Measurements from ENCODE around the gene MAG.

Gene MAG

DNA sequence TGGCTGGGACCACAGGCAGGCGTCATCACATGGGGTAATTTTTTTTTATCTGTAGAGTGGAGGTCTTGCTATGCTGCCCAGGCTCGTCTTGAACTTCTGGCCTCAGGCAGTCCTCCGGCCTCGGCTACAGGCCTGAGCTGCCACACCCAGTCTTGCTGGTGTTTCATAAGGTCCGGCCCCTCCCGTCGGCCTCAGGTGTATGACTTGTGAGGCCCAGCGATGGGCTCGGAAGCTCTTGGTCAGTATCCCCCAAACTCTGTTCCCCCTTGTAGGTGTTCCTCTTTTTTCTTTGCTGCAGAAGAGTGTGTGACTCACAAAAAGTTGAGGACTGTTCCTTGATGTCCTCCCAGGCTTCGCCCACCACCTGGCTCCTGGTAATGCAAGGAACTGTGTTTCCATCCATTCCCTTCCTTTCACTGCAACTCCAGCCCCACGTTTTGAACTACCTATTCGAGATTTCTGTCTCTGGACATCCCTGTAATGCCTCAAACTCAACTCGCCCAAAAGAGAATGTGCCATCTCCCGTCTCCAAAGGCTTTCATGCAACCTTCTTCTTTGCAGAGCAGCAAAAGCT is 18.2 kb upstream of the MAG start:
- Histone ChIP-seq H3K9ac (0 out of 22 replicates have a peak overlapping the region, but pooled peaks of 1 of the 11 experiments have one; percentile 24), H3K27me3 (no peaks in the 10 kb centered on the region), H3K4me3 (no peak overlapping the region), H3K27ac (peak overlapping the region in 1 of 11 experiments; percentile 54; a peak in 2 of 22 replicates), H3K9me3 (replicated peaks in 1 of 11) (no peaks in the 10 kb centered on the region), H4K20me1 (peaks cover 0 to 24% (median 4%) of the 10 kb centered on the region in 11 experiments; a peak in 8 of 22 replicates), H3K4me2 (peak overlapping the region in 4 of 11 experiments; percentile 15 to 89 (median 83); a peak in 6 of 22 replicates), H3K4me1 (peaks cover 36 to 50% (median 43%) of the 10 kb centered on the region in 10 experiments), H3K36me3 (peaks cover 75 to 85% (median 81%) of the 10 kb centered on the region in 11 experiments)
- no peak for TF ChIP-seq Cebpa-rat (IDR thresholded peaks at IDR 0.05)

DNA sequence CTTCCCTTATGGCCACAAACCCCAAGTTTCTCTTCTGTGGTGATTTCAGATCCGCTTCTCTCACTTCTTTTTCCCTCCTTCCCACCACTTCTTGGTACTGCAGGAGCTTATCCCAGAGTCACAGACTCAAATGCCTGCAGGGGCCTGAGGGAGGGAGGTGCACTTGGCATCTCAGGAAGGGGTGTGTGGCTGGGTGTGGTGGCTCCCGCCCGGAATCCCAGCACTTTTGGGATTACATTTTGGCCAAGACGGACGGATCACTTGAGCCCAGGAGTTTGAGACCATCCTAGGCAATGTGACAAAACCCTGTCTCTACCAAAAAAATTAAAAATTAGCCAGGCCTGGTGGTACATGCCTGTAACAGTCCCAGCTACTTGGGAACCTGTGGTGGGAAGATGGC is 17.6 kb upstream of the MAG start:
- Histone ChIP-seq H3K9me3 (replicated peaks in 1 of 11) (no peaks in the 10 kb centered on the region), H3K4me1 (peaks cover 36 to 54% (median 46%) of the 10 kb centered on the region in 10 experiments), H3K27ac (no peak overlapping the region; a peak in 1 of 22 replicates), H3K9ac (peak overlapping the region in 2 of 11 experiments; percentile 0 to 24; a peak in 1 of 22 replicates), H3K4me3 (no peak overlapping the region), H3K36me3 (peaks cover 80 to 90% (median 86%) of the 10 kb centered on the region in 11 experiments), H3K27me3 (no peaks in the 10 kb centered on the region), H3K4me2 (peak overlapping the region in 3 of 11 experiments; percentile 81 to 89 (median 85); a peak in 4 of 22 replicates), H4K20me1 (peaks cover 0 to 24% (median 5%) of the 10 kb centered on the region in 11 experiments; a peak in 8 of 22 replicates)
- no peak for TF ChIP-seq Cebpa-rat (IDR thresholded peaks at IDR 0.05)

GRCh38 chr19:35276706-35277281 is 15.2 kb upstream of the MAG start:
- no peak for TF ChIP-seq Cebpa-rat (IDR thresholded peaks at IDR 0.05)

GRCh38 chr19:35278578-35279284 is 13.2 kb upstream of the MAG start:
- H3K9ac ChIP-seq = no peak overlapping the region
- peaks cover 57 to 64% (median 61%) of the 10 kb centered on the region in 11 experiments for H3K36me3 ChIP-seq
- H3K4me1 ChIP-seq = peaks cover 36 to 54% (median 44%) of the 10 kb centered on the region in 10 experiments
- H3K27ac ChIP-seq = no peak overlapping the region
- peaks cover 0 to 7% (median 0%) of the 10 kb centered on the region in 11 experiments; a peak in 5 of 22 replicates for H3K27me3 ChIP-seq
- H3K9me3 ChIP-seq (replicated peaks in 1 of 11) = no peaks in the 10 kb centered on the region
- no peak for TF ChIP-seq Cebpa-rat (IDR thresholded peaks at IDR 0.05)
- H3K4me3 ChIP-seq = no peak overlapping the region
- H4K20me1 ChIP-seq = peaks cover 0 to 24% (median 5%) of the 10 kb centered on the region in 11 experiments; a peak in 6 of 22 replicates
- H3K4me2 ChIP-seq = peak overlapping the region in 2 of 11 experiments; percentile 89 to 96; a peak in 1 of 22 replicates

More at GRCh38 chr19:35276706-35277281, 15.2 kb upstream of the MAG start:
- H3K27ac ChIP-seq = no peak overlapping the region; a peak in 2 of 22 replicates
- H3K9me3 ChIP-seq (replicated peaks in 1 of 11) = no peaks in the 10 kb centered on the region
- H3K4me3 ChIP-seq = no peak overlapping the region
- no peaks in the 10 kb centered on the region; a peak in 1 of 22 replicates for H3K27me3 ChIP-seq
- peaks cover 41 to 57% (median 48%) of the 10 kb centered on the region in 10 experiments for H3K4me1 ChIP-seq
- peaks cover 0 to 24% (median 5%) of the 10 kb centered on the region in 11 experiments; a peak in 8 of 22 replicates for H4K20me1 ChIP-seq
- no peak overlapping the region for H3K4me2 ChIP-seq
- peaks cover 66 to 79% (median 74%) of the 10 kb centered on the region in 11 experiments for H3K36me3 ChIP-seq
- 0 out of 22 replicates have a peak overlapping the region, but pooled peaks of 2 of the 11 experiments have one; percentile 21 to 33 for H3K9ac ChIP-seq

GRCh38 chr19:35279374-35279773 is 12.6 kb upstream of the MAG start:
- H3K4me2 ChIP-seq = peak overlapping the region; percentile 44 to 98 (median 82); a peak in 16 of 22 replicates
- H3K4me3 ChIP-seq = no peak overlapping the region
- no peak for TF ChIP-seq Cebpa-rat (IDR thresholded peaks at IDR 0.05)
- H3K27ac ChIP-seq = no peak overlapping the region
- 0 out of 22 replicates have a peak overlapping the region, but pooled peaks of 1 of the 11 experiments have one; percentile 18 for H3K9ac ChIP-seq
- H3K9me3 ChIP-seq (replicated peaks in 1 of 11) = no peaks in the 10 kb centered on the region
- H3K4me1 ChIP-seq = peaks cover 36 to 54% (median 43%) of the 10 kb centered on the region in 10 experiments
- H4K20me1 ChIP-seq = peaks cover 0 to 24% (median 5%) of the 10 kb centered on the region in 11 experiments; a peak in 6 of 22 replicates
- H3K27me3 ChIP-seq = peaks cover 0 to 7% (median 0%) of the 10 kb centered on the region in 11 experiments; a peak in 5 of 22 replicates
- H3K36me3 ChIP-seq = peaks cover 50 to 58% (median 55%) of the 10 kb centered on the region in 11 experiments

DNA sequence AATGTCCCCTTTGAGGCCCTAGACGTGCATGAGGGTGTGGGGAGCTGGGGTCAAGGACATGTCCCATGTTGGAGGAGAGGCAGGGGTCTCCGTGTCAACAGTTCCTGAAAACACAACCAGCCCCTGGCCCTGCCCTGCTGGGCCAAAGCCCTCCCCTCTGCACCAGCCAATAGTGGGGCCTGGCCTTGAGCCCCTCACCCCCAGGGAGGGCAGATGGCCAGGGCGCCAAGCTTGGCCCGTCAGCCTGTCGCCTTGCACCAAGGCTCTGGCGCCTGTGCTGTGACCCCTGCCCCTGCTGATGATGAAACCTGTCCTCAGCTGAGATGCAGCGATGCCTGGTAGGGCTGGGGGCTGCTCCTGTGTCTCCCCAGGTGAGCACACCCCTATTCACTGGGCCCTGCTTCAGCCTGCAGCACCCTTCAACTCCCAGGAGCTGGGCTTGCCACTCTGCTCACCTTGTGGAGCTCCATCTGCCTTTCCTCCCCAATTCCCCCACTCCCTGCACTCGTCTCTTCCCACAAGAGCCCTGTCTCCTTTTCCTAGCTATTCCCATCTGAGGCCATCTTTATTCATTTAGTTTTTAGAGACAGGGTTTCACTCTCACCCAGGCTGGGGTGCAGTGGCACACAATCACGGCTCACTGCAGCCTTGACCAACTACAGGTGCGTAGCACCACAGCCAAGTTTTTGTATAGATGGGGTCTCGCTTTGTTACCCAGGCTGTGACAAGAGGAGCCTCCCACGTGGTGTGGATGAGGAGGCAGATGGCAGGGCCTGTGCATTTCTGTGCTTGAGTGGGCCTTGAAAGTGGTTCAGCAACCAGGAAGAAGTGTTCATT is 11.8 kb upstream of the MAG start:
- Histone ChIP-seq H4K20me1 (peaks cover 0 to 24% (median 5%) of the 10 kb centered on the region in 11 experiments; a peak in 6 of 22 replicates), H3K4me2 (peak overlapping the region; percentile 59 to 98 (median 86)), H3K27me3 (peaks cover 0 to 7% (median 0%) of the 10 kb centered on the region in 11 experiments; a peak in 5 of 22 replicates), H3K9me3 (replicated peaks in 1 of 11) (no peaks in the 10 kb centered on the region), H3K9ac (0 out of 22 replicates have a peak overlapping the region, but pooled peaks of 2 of the 11 experiments have one; percentile 5 to 18), H3K27ac (peak overlapping the region in 1 of 11 experiments; percentile 25; a peak in 2 of 22 replicates), H3K36me3 (peaks cover 42 to 49% (median 47%) of the 10 kb centered on the region in 11 experiments), H3K4me1 (peaks cover 44 to 62% (median 52%) of the 10 kb centered on the region in 10 experiments), H3K4me3 (no peak overlapping the region)
- no peak for TF ChIP-seq Cebpa-rat (IDR thresholded peaks at IDR 0.05)

DNA sequence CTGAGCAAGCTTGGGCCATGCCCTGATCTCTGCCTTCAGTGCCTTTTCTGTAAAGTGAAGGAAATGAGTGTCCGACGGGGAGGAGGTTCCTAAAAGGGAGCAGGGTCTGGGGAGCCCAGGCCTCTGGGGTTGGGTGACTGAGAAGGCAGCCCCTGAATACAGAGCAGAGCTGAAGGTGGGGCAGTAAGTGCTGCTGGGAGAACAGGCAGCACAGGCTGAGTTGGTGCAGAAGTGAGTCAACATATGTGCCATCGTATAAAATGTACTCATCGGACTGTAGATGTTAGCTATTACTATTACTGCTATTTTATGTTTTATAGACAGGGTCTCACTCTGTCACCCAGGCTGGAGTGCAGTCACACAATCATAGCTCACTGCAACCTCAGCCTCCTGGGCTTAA is 10.7 kb upstream of the MAG start:
- Histone ChIP-seq H3K4me1 (peaks cover 46 to 73% (median 62%) of the 10 kb centered on the region in 10 experiments), H3K27ac (peak overlapping the region in 5 of 11 experiments; percentile 15 to 69 (median 29); a peak in 7 of 22 replicates), H3K4me3 (no peak overlapping the region), H3K27me3 (peaks cover 0 to 7% (median 0%) of the 10 kb centered on the region in 11 experiments; a peak in 5 of 22 replicates), H3K9me3 (replicated peaks in 1 of 11) (no peaks in the 10 kb centered on the region), H3K9ac (peak overlapping the region in 3 of 11 experiments; percentile 24 to 64 (median 35); a peak in 1 of 22 replicates), H4K20me1 (peaks cover 0 to 22% (median 5%) of the 10 kb centered on the region in 11 experiments; a peak in 6 of 22 replicates), H3K36me3 (peaks cover 31 to 38% (median 36%) of the 10 kb centered on the region in 11 experiments), H3K4me2 (peak overlapping the region; percentile 70 to 98 (median 86))
- no peak for TF ChIP-seq Cebpa-rat (IDR thresholded peaks at IDR 0.05)
